Left lung (tissue), 10 donors: ENCODE data around the gene PDE3A. TPM values are rescaled to one million over a fixed set of nuclear protein-coding genes. Genes with fewer than 3 reads are reported as not detected.

ENCODE experiments used
- ATAC-seq: fragments of 200-7000 bp; cut with Tn5 transposase; one replicate; pipeline ENCODE4 v1.9.1; 2020; ENCODE audit warnings: moderate library complexity
- DNase-seq, 4 donors: peaks; one replicate each; pipeline ENCODE4 v3.0.0-alpha.2; 2013 to 2020
- H3K27ac ChIP-seq, 2 donors: fragments of 200-600 bp; sonication (generic) in 1 of 2; one replicate each; pipeline versions ENCODE4 v1.5.0 to v1.8.0; 2020 to 2021
- H3K27me3 ChIP-seq, 2 donors: fragments of 200-600 bp; sonication (generic) in 1 of 2; one replicate each; pipeline versions ENCODE4 v1.5.0 to v1.8.0; 2020 to 2021
- H3K36me3 ChIP-seq, 2 donors: fragments of 200-600 bp; sonication (generic) in 1 of 2; one replicate each; pipeline versions ENCODE4 v1.5.0 to v1.8.0; 2020 to 2021
- H3K4me1 ChIP-seq, 2 donors: fragments of 200-600 bp; one replicate each; pipeline ENCODE4 v1.8.0; 2021
- H3K4me3 ChIP-seq, 2 donors: fragments of 200-600 bp; sonication (generic) in 1 of 2; one replicate each; pipeline versions ENCODE4 v1.5.0 to v1.8.0; 2020 to 2021; ENCODE audit warnings: mild to moderate bottlenecking in 1 of 2
- H3K9me3 ChIP-seq, 2 donors: fragments of 200-600 bp; sonication (generic) in 1 of 2; one replicate each; pipeline versions ENCODE4 v1.5.0 to v1.8.0; 2020 to 2021
- CTCF ChIP-seq, 2 donors: fragments of 200-600 bp; sonication (generic) in 1 of 2; IDR thresholded peaks; one replicate each; pipeline versions ENCODE4 v1.5.0 to v1.8.0; 2021; ENCODE audit warnings: antibody characterized with exemption in 2 of 2
- intact Hi-C, 2 donors: fragments of 100-400 bp; cut with DNase I; formaldehyde crosslinking; loops; one replicate each; pipeline versions ENCODE4 v1.11.2 to v1.14.2; 2022
- polyA plus RNA-seq, 6 donors: library from polyadenylated mRNA; unstranded; fragments of 120-200 nt; gene quantifications; one replicate each; pipeline ENCODE4 v1.2.1, GENCODE V29; 2013; ENCODE audit not compliant: insufficient read length in 6 of 6
- total RNA-seq, 2 donors: library from RNA; stranded (reverse); fragmentation: NEBNext Ultra II Directional; extraction: Animal tissue kit (Norgen Biotek cat#: 25700); gene quantifications; one replicate each; pipeline ENCODE4 v1.2.1, GENCODE V29; 2021
- donor health status: DM: no; HTN: yes; CAD: no.
- donor health status: DM: no; HTN: no; CAD: no.

PDE3A gene
- total and polyA plus RNA-seq, 8 donors, result 5.1 to 9.3 (median 7.8) TPM

DNA sequence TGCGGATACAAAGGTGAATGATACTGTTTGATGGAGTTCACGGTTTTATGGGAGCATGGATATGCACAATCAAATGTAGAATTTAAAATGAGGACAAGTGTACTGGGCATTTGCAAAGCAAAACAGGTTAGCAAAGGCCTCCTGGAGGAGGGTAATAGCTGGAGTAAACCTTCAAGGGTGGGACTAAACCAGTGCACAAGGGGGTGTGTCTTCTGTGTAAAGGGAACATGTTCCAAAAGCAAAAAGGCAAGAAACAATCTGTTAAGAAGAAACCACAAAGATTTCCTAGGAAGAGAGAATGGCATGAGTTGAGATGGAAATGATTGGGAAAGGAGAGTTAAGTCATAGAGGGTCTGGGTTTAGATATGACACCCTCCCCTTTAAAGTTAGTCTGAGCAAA, 217.6 kb downstream of the PDE3A start:
- Histone ChIP-seq H3K9me3 (no peaks in the 10 kb centered on the region), H3K4me3 (no peak overlapping the region), H3K27ac (no peak overlapping the region), H3K36me3 (no peaks in the 10 kb centered on the region), H3K27me3 (no peaks in the 10 kb centered on the region), H3K4me1 (no peaks in the 10 kb centered on the region)
- no peak for TF ChIP-seq CTCF (IDR thresholded peaks at IDR 0.05)
- ATAC-seq (no peak), DNase-seq (no peak)
- intact Hi-C loops, result no loop called here

- no peak for ATAC-seq
- TF ChIP-seq CTCF (IDR thresholded peaks at IDR 0.05), result no peak
- no peak for DNase-seq
- Histone ChIP-seq H3K27ac (no peak overlapping the region), H3K9me3 (no peaks in the 10 kb centered on the region), H3K4me3 (no peak overlapping the region), H3K27me3 (no peaks in the 10 kb centered on the region), H3K36me3 (no peaks in the 10 kb centered on the region), H3K4me1 (no peaks in the 10 kb centered on the region)
- intact Hi-C loops, result no loop called here
Measured at GRCh38 chr12:20588042-20588441, 219.7 kb downstream of the PDE3A start.

DNA sequence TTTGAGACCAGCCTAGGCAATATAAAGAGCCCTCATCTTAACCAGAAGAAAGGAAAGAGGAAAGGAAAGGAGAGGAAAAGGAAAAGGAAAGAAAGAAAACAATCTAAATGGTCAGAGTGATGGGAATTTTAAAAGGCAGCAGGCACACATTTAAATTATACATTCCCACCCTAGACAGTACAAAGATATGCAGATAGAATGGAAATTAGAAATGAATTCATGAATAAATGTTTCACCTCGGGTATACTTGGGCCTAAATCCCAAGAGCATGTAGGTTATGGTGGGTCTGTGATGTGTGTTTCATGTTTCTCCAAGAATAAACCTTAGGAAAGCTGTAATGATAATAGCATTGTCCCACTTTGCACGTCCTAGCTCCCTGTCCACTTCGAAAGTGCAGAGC, 222.2 kb downstream of the PDE3A start:
- no peaks in the 10 kb centered on the region for H3K36me3 ChIP-seq
- intact Hi-C loops, result no loop called here
- ATAC-seq (no peak), DNase-seq (no peak)
- no peak overlapping the region for H3K4me3 ChIP-seq
- no peak for TF ChIP-seq CTCF (IDR thresholded peaks at IDR 0.05)
- H3K27me3 ChIP-seq, result no peaks in the 10 kb centered on the region
- no peaks in the 10 kb centered on the region for H3K9me3 ChIP-seq
- no peaks in the 10 kb centered on the region for H3K4me1 ChIP-seq
- no peak overlapping the region for H3K27ac ChIP-seq

- no peaks in the 10 kb centered on the region for H3K4me1 ChIP-seq
- no peak overlapping the region for H3K4me3 ChIP-seq
- H3K27me3 ChIP-seq, result no peaks in the 10 kb centered on the region
- H3K9me3 ChIP-seq, result no peaks in the 10 kb centered on the region
- no peaks in the 10 kb centered on the region for H3K36me3 ChIP-seq
- no peak for DNase-seq
- H3K27ac ChIP-seq, result no peak overlapping the region
- no peak for TF ChIP-seq CTCF (IDR thresholded peaks at IDR 0.05)
- ATAC-seq, result no peak
- intact Hi-C loops, result no loop called here
Measured at GRCh38 chr12:20592556-20592955, 224.2 kb downstream of the PDE3A start.

DNA sequence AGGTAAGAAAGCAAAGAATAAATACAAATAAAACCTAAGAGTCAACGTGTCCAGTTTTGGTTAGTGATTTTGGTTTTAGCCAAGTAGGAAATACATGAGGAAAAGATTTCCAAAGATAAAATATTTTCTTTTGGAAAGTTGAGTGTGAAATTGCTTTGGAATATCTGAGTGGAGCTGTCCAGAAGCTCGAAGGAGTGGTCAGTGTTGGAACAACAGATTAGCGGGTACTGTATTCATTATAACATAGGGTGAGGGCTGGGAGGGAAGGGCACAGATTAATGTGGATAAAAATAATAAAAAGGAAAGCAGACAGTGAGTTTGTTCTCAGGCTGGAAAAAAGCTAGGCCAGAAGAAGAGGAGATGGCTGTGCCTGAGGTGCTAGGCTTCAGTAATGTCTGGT, 225.3 kb downstream of the PDE3A start:
- DNase-seq, result no peak
- Histone ChIP-seq H3K9me3 (no peaks in the 10 kb centered on the region), H3K4me1 (no peaks in the 10 kb centered on the region), H3K27ac (no peak overlapping the region), H3K27me3 (no peaks in the 10 kb centered on the region), H3K4me3 (no peak overlapping the region), H3K36me3 (no peaks in the 10 kb centered on the region)
- no peak for TF ChIP-seq CTCF (IDR thresholded peaks at IDR 0.05)
- no peak for ATAC-seq
- intact Hi-C loops, result no loop called here
